ENCODE measurements around the gene SEC23A. TPM values are rescaled to one million over a fixed set of nuclear protein-coding genes. Genes with fewer than 3 reads are reported as not detected.

SEC23A gene
- total and polyA plus RNA-seq, 2 donors (not counting 3 experiments of a cell fraction or from before 2014, with no cell fraction given) = 78.3 to 155 TPM

GRCh38 chr14:39114073-39114838 lies 11.2 kb upstream of the SEC23A start, which contains the start of gene GEMIN2:
TSS of gene GEMIN2 (plus strand) at chr14:39114323. CDS start at chr14:39114339, 16 bp downstream.
- H3K9ac ChIP-seq (replicated peaks; ENCODE audit: extremely low read depth, insufficient read depth, low read length) = peak within 1 kb of the TSS; percentile 68
- H3K27ac ChIP-seq (ENCODE audit: insufficient read depth, low read depth, low read length) = peak within 1 kb of the TSS; percentile 7
- peaks cover 2 to 5% of the 10 kb centered on the region in 2 experiments for H3K36me3 ChIP-seq (ENCODE audit: control insufficient read depth in 2 of 2, extremely low read depth in 1 of 2, insufficient read depth in 2 of 2, low read length in 2 of 2)
- peak within 1 kb of the TSS; percentile 88 for H2AFZ ChIP-seq (ENCODE audit: low read depth, low read length)
- ChIA-PET POLR2A (interaction anchor here (0.5 to 1.5 kb wide), 5 partner anchors 11 to 318 kb away, joined by 5 to 19 read pairs (median 6); partner anchors contain the start of genes FBXO33, SEC23A and TRAPPC6B), CTCF (interaction anchor here (0.7 to 1.4 kb wide), 11 partner anchors 10 to 317 kb away, joined by 3 to 13 read pairs (median 4); partner anchors contain the start of genes FBXO33 and SEC23A)
- peak within 1 kb of the TSS; percentile 48 to 92 (median 61) for H3K4me3 ChIP-seq (replicated peaks in 1 of 3; ENCODE audit: insufficient read depth in 1 of 3, low read depth in 1 of 3, low read length in 3 of 3)
- TF ChIP-seq GATA2 (IDR thresholded peaks at IDR 0.05; ENCODE audit: insufficient read depth, insufficient read length, low read depth, low read length) = no peak
- no peak for TF ChIP-seq EZH2 (IDR thresholded peaks at IDR 0.05; ENCODE audit: borderline replicate concordance, low read depth, low read length, severe bottlenecking)
- TF ChIP-seq POLR2AphosphoS5 (IDR thresholded peaks at IDR 0.05; ENCODE audit: insufficient read depth, low read depth, low read length) = peak; percentile 82
- TF ChIP-seq FOS (IDR thresholded peaks at IDR 0.05; ENCODE audit: borderline replicate concordance, insufficient read depth, low read length) = no peak
- no peak for TF ChIP-seq CTCF (IDR thresholded peaks at IDR 0.05; ENCODE audit: extremely low read depth in 1 of 2, insufficient read depth in 1 of 2, low read depth in 1 of 2, low read length in 2 of 2)
- TF ChIP-seq JUN (IDR thresholded peaks at IDR 0.05; ENCODE audit: borderline replicate concordance, insufficient read depth, insufficient read length, low read depth) = no peak
- TF ChIP-seq POLR2A (IDR thresholded peaks at IDR 0.05; ENCODE audit: low read depth, low read length) = peak; percentile 83
- TF ChIP-seq MYC (IDR thresholded peaks at IDR 0.05; ENCODE audit: low read depth, low read length) = no peak
- no peak for TF ChIP-seq MAX (IDR thresholded peaks at IDR 0.05; ENCODE audit: insufficient read depth, insufficient read length)
- peaks cover 10% of the 10 kb centered on the region for H3K79me2 ChIP-seq (ENCODE audit: control insufficient read depth, insufficient read depth, low read length)
- H3K4me2 ChIP-seq (ENCODE audit: insufficient read depth, low read length) = peak within 1 kb of the TSS; percentile 100
- intact Hi-C loops (cut with micrococcal nuclease) = no loop called here
- peaks cover 11% of the 10 kb centered on the region for H3K4me1 ChIP-seq (ENCODE audit: control insufficient read depth, extremely low read depth, insufficient read depth, low read length)
- no peaks in the 10 kb centered on the region for H4K20me1 ChIP-seq (replicated peaks; ENCODE audit: control insufficient read depth, extremely low read depth, insufficient read depth, low read length)
- dilution Hi-C loops (cut with MboI; ENCODE audit: extremely low pct_ligation_motif_present, low sequenced_read_pairs) = no loop called here
- H3K9me1 ChIP-seq (replicated peaks; ENCODE audit: control insufficient read depth, extremely low read depth, insufficient read depth, low read length) = no peaks in the 10 kb centered on the region
- TSS peak; percentile 66 for BruUV-seq (replicated peaks)
- no peaks in the 10 kb centered on the region for H3K9me3 ChIP-seq (replicated peaks; ENCODE audit: control insufficient read depth, insufficient read depth, low read length)
- peak; percentile 97 for DNase-seq (ENCODE audit: low read depth, low spot score)
- FAIRE-seq = peak; percentile 99
- H3K27me3 ChIP-seq (ENCODE audit: control insufficient read depth in 2 of 2, insufficient read depth in 2 of 2, low read length in 2 of 2) = no peaks in the 10 kb centered on the region
